ENCODE data around the gene ELOVL1. TPM values are rescaled to one million over a fixed set of nuclear protein-coding genes. Genes with fewer than 3 reads are reported as not detected.
"Not testable (repeated sequence)": the region's sequence is repeated elsewhere in the genome, so short reads cannot be mapped to it uniquely, and the experiment has no call there.

ELOVL1 gene
- 10 to 100 TPM; 18.4 to 49.3 (median 28.3) TPM for total RNA-seq
- 10 to 100 TPM; 24.3 to 82.0 TPM for polyA plus RNA-seq
- long read RNA-seq, donor 1, transcript ELOVL1-201 (8 exons, 1,477 nt): major isoform, 17 of 27 reads
- long read RNA-seq, donor 1, partial matches to known transcripts: 2 of 27 reads
- long read RNA-seq, donor 1, other reads (novel, unspliced or antisense): 4 of 27 reads
- long read RNA-seq, donor 2, transcript ELOVL1-201 (8 exons, 1,477 nt): major isoform, 21 of 27 reads
- long read RNA-seq, donor 2, partial matches to known transcripts: 1 of 27 reads
- long read RNA-seq, donor 2, other reads (novel, unspliced or antisense): 4 of 27 reads
- long read RNA-seq, donor 3, transcript ELOVL1-201 (8 exons, 1,477 nt): major isoform, 75 of 107 reads
- long read RNA-seq, donor 3, partial matches to known transcripts: 8 of 107 reads
- long read RNA-seq, donor 3, other reads (novel, unspliced or antisense): 14 of 107 reads

DNA sequence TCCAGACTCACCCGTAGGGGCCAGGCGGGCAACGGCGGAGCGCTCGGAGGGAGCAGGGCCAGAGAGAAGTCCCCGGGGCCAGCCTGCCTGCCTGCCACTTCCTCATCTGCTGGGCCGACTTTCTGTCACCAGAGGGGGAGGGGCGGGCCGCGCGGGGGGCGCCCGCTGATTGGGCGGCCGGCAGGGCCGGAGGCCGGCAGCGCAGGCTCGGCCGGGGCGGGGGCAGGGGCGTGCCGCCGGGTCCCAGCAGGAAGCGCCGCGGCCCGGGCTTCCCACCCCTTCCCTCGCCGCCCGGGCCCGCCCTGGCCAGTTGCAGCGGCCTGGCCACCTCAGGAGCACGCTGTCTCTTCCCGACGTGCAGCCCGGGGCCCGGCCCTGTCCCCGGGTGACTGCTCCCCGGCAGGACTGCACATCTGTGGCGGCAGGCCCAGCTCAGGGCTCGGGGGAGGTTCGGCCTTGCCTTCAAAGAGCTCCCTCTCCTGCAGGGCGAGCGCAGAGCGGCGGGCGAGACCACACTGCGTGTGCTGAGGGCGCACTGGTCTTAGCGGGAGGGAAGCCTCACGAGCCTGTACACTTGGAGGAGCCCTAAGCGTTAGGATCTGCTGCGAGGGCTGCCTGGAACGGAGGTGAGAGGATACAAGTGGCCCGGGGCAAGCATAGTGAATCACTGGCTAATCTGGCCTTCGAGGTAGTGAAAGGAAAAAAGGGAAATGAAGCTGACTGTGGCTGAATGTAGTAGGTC, at the start of gene ELOVL1:
Gene ELOVL1 (minus strand): TSS at position 108 of the 742 bp plus-strand sequence. CDS start 2,402 bp downstream, outside the sequence.
- Histone ChIP-seq H3K9me3 (no peaks in the 10 kb centered on the region), H3K4me3 (peak within 1 kb of the TSS; percentile 64 to 96 (median 88)), H3K36me3 (peaks cover 0 to 39% (median 23%) of the 10 kb centered on the region in 9 donors), H3K27me3 (no peaks in the 10 kb centered on the region), H3K27ac (peak within 1 kb of the TSS; percentile 89 to 99 (median 98)), H3K4me1 (peaks cover 18 to 50% (median 32%) of the 10 kb centered on the region in 9 donors)
- intact Hi-C loops (cut with DNase I): loop anchor here in 4 of 10 donors (1.0 to 5.0 kb wide), 3 partner anchors 21 to 131 kb away; partner anchors contain the start of genes MED8 (in 1 of the 4), SZT2 (in 1 of the 4) and TIE1 (in 1 of the 4)
- TF ChIP-seq, protein P1, sequence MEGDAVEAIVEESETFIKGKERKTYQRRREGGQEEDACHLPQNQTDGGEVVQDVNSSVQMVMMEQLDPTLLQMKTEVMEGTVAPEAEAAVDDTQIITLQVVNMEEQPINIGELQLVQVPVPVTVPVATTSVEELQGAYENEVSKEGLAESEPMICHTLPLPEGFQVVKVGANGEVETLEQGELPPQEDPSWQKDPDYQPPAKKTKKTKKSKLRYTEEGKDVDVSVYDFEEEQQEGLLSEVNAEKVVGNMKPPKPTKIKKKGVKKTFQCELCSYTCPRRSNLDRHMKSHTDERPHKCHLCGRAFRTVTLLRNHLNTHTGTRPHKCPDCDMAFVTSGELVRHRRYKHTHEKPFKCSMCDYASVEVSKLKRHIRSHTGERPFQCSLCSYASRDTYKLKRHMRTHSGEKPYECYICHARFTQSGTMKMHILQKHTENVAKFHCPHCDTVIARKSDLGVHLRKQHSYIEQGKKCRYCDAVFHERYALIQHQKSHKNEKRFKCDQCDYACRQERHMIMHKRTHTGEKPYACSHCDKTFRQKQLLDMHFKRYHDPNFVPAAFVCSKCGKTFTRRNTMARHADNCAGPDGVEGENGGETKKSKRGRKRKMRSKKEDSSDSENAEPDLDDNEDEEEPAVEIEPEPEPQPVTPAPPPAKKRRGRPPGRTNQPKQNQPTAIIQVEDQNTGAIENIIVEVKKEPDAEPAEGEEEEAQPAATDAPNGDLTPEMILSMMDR (IDR thresholded peaks at IDR 0.05): peak in 5 of 9 donors; percentile 12 to 60 (median 48)
- 0% methylated on average over 38 to 58 of the region's 58 CpGs for WGBS, 2 donors
- peak; percentile 94 to 97 (median 95) for ATAC-seq
- peak; percentile 94 to 95 for DNase-seq

DNA sequence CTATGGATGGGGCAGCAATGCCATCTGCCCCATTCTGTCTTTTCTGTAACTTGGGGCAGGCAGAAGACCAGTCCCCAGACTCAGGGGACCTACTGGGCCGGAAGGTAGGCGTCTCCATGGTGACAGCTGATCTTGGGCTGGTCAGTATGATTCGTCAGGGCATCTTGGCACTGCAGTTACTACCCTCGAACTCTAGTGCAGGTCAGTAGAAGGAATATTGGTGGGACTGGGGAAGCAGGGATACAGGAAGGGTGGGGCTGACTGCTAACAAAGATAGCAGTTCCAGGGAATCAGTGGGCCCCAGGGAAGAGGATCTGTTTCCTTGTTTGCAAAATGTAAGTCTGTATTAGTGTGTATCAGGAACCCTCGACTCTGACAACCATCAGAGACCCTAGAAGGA, 48.1 kb upstream of the ELOVL1 start:
- intact Hi-C loops (cut with DNase I): loop anchor here in 9 of 10 donors (2.0 to 5.0 kb wide), 4 partner anchors 57 to 189 kb away; partner anchors contain the start of gene CDC20 (in 1 of the 9)
- ATAC-seq (peak in 5 of 8 donors; percentile 32 to 56 (median 41)), DNase-seq (no peak)
- TF ChIP-seq, protein P1 (IDR thresholded peaks at IDR 0.05): no peak
- no peak overlapping the region for H3K4me3 ChIP-seq
- H3K9me3 ChIP-seq: no peaks in the 10 kb centered on the region
- H3K36me3 ChIP-seq: peaks cover 3 to 75% (median 44%) of the 10 kb centered on the region in 9 donors
- WGBS, 2 donors: 59 to 70% methylated on average over 5 of the region's 5 CpGs
- H3K4me1 ChIP-seq: peaks cover 0 to 10% (median 0%) of the 10 kb centered on the region in 9 donors
- peak overlapping the region in 3 of 10 donors; percentile 14 to 52 (median 36) for H3K27ac ChIP-seq
- no peaks in the 10 kb centered on the region for H3K27me3 ChIP-seq

DNA sequence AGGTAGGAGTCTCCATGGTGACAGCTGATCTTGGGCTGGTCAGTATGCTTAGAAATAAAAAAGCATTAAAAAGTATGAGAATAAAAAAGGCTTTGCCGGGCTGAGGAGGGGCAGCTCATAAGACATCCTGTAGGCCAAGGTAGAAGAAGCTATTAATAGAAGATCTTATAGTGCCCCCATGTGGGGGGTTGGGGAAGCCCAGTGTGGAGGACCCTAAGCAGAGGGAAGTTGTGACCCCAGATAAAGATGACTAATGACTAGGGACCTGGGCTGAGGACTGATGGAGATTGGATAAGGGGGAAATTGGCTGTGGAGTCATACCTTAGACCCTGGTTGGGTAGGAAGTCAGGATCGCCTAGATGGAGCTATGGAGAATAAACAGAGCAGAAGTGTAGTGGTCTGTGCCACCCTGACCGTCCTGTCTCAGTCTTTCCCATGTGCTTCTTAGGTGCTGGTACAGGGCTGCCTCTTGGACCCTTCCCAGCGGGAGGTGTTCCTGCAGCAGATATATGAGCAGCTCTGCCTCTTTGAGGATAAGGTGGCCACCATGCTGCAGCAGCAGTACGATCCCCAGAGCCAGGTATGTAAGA, 46.9 kb upstream of the ELOVL1 start:
- Histone ChIP-seq H3K4me1 (peaks cover 0 to 10% (median 0%) of the 10 kb centered on the region in 9 donors), H3K36me3 (peaks cover 0 to 72% (median 39%) of the 10 kb centered on the region in 9 donors), H3K9me3 (no peaks in the 10 kb centered on the region), H3K27me3 (no peaks in the 10 kb centered on the region), H3K27ac (no peak overlapping the region), H3K4me3 (no peak overlapping the region)
- TF ChIP-seq, protein P1 (IDR thresholded peaks at IDR 0.05): peak; percentile 38 to 77 (median 69)
- intact Hi-C loops (cut with DNase I): loop anchor here (1.0 to 5.0 kb wide), 5 partner anchors 56 to 188 kb away; partner anchors contain the start of gene CDC20 (in 1 of the 10)
- DNase-seq (peak in 1 of 2 donors; percentile 50), ATAC-seq (peak; percentile 73 to 88 (median 82))
- WGBS, 2 donors: 77 to 81% methylated on average over 5 of the region's 5 CpGs

DNA sequence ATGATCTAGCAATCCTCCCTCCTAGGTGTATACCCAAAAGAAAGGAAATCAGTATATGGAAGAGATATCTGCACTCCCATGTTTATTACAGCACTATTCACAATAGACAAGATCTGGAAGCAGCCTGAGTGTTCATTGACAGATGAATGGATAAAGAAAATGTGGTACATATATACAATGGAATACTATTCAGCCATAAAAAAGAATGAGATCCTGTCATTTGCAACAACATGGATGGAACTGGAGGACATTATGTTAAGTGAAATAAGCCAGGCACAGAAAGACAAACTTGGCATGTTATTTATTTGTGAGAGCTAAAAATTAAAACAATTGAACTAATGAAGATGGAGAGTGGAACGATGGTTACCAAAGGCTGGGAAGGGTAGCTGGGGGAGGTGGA, 45.6 kb upstream of the ELOVL1 start:
- H3K27ac ChIP-seq; H3K4me3 ChIP-seq; H3K27me3 ChIP-seq; H3K9me3 ChIP-seq; DNase-seq; ATAC-seq; intact Hi-C loops (cut with DNase I): not testable (repeated sequence)
- Histone ChIP-seq H3K36me3 (peaks cover 0 to 72% (median 33%) of the 10 kb centered on the region in 9 donors), H3K4me1 (peaks cover 0 to 10% (median 0%) of the 10 kb centered on the region in 9 donors)
- WGBS, 2 donors: 98 to 100% methylated on average over 1 of the region's 1 CpG

Measured in heart right ventricle (tissue), 16 donors.